GM13977 (cell line): ENCODE results near the gene LDAH.

Experiments
- DNase-seq: peaks from one replicate; pipeline ENCODE4 v3.0.0; 2012; ENCODE audit warnings: low spot score
- CTCF ChIP-seq: IDR thresholded peaks from 2 replicates; pipeline ENCODE4 v1.5.1; 2012; ENCODE audit warnings: mild to moderate bottlenecking, control low read depth; ENCODE audit not compliant: insufficient read depth; ENCODE audit errors: extremely low read depth, missing control alignments
- in situ Hi-C: fragments of 300-500 bp; cut with MboI; formaldehyde crosslinking; loops from one replicate; pipeline ENCODE4 v1.12.0; 2022; ENCODE audit warnings: low sequenced_read_pairs, low pct_unique_long_range_greater_than_20kb, mixed read lengths, inconsistent platforms; ENCODE audit not compliant: unreplicated experiment

LDAH gene

GRCh38 chr2:20839052-20839451, 16.2 kb upstream of the LDAH start:
- no peak for TF ChIP-seq CTCF
- in situ Hi-C loops = no loop called here
- no peak for DNase-seq

- in situ Hi-C loops = no loop called here
Observed at GRCh38 chr2:20838016-20838415, 15.1 kb upstream of the LDAH start.

GRCh38 chr2:20836521-20836920, 13.6 kb upstream of the LDAH start:
- TF ChIP-seq CTCF = no peak

More at GRCh38 chr2:20838016-20838415, 15.1 kb upstream of the LDAH start:
- TF ChIP-seq CTCF = no peak
- DNase-seq = no peak

GRCh38 chr2:20834331-20834730, 11.4 kb upstream of the LDAH start:
- no peak for TF ChIP-seq CTCF
- DNase-seq = no peak
- in situ Hi-C loops = no loop called here

More at GRCh38 chr2:20836521-20836920, 13.6 kb upstream of the LDAH start:
- no peak for DNase-seq
- in situ Hi-C loops = no loop called here

- in situ Hi-C loops = no loop called here
- no peak for TF ChIP-seq CTCF
Observed at GRCh38 chr2:20832606-20833005, 9.7 kb upstream of the LDAH start.

GRCh38 chr2:20829861-20830260, 7.0 kb upstream of the LDAH start:
- TF ChIP-seq CTCF = no peak
- in situ Hi-C loops = no loop called here
- DNase-seq = no peak

More at GRCh38 chr2:20832606-20833005, 9.7 kb upstream of the LDAH start:
- DNase-seq = no peak

- in situ Hi-C loops = no loop called here
- no peak for DNase-seq
- no peak for TF ChIP-seq CTCF
Observed at GRCh38 chr2:20823917-20824316, 1.0 kb upstream of the LDAH start.
